ENCODE data around the gene AAK1. TPM values are rescaled to one million over a fixed set of nuclear protein-coding genes. Genes with fewer than 3 reads are reported as not detected.

Gene AAK1
- total and polyA plus RNA-seq, 2 of the 13 experiments (the other 11 are each of a cell fraction or from before 2014, with no cell fraction given) = 9.8 to 10.3 TPM

DNA sequence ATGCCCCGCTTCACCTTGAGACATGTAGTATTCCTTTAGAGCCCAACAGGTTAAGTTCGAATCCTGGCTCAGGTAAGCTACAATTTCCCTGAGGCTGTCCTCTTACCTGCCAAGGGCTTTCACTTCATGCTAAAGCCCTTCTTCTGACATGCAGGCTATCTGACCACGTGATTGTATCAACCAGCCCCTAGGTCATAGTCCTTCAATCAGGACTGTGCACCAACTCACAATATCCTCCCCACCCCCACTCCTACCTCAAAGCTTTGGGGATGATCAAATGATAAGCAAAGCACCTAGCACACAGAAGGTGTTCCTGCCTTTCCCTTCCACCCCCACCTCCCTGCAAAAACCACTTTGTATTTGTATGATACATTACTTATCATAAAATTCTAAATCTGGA is 78.9 kb downstream of the AAK1 start (continued):
- no peak for TF ChIP-seq ZNF790 (CRISPR knock-in tag; IDR thresholded peaks at IDR 0.05; ENCODE audit: borderline replicate concordance)

- Histone ChIP-seq H2AFZ (ENCODE audit: low read length) (no peak overlapping the region), H4K20me1 (ENCODE audit: insufficient read depth, low read length) (peaks cover 5% of the 10 kb centered on the region; the same call in 1 of the 2 replicates), H3K4me1 (ENCODE audit: insufficient read depth, low read length) (peaks cover 14% of the 10 kb centered on the region), H3K4me3 (replicated peaks in 1 of 3; ENCODE audit: insufficient read depth in 1 of 3, low read depth in 2 of 3, low read length in 3 of 3) (no peak overlapping the region), H3K36me3 (replicated peaks in 1 of 2; ENCODE audit: control insufficient read depth in 1 of 2, insufficient read depth in 2 of 2, low read length in 2 of 2) (no peaks in the 10 kb centered on the region), H3K9me3 (ENCODE audit: low read length) (no peaks in the 10 kb centered on the region), H3K27me3 (ENCODE audit: control insufficient read depth in 1 of 2, insufficient read depth in 2 of 2, low read length in 2 of 2) (no peaks in the 10 kb centered on the region), H3K4me2 (ENCODE audit: low read depth, low read length) (no peak overlapping the region), H3K9ac (ENCODE audit: insufficient read depth, low read depth, low read length) (no peak overlapping the region), H3K27ac (ENCODE audit: extremely low read length, insufficient read depth, low read length) (no peak overlapping the region), H3K79me2 (ENCODE audit: insufficient read depth, low read length) (no peaks in the 10 kb centered on the region)
- 96% methylated on average over 2 of the region's 2 CpGs for WGBS (ENCODE audit: low lambda C conversion rate)
- FAIRE-seq (no peak), ATAC-seq (no peak), DNase-seq (ENCODE audit: low spot score) (no peak)
- ChIA-PET CTCF (ENCODE audit: low intra/inter-chr PET ratio, low total read pairs) (no interaction called here), POLR2A (no interaction called here)
- in situ Hi-C loops (cut with HindIII; ENCODE audit: extremely low pct_ligation_motif_present, low pct_unique_long_range_greater_than_20kb) (loop anchor here (5.0 to 10.0 kb wide), 2 partner anchors 149 to 252 kb away; no protein-coding TSS in a partner anchor), intact Hi-C loops (cut with micrococcal nuclease; ENCODE audit: unreplicated experiment) (no loop called here)
- no peak for TF ChIP-seq ZFYVE20 (CRISPR knock-in tag; IDR thresholded peaks at IDR 0.05; ENCODE audit: borderline replicate concordance, low read depth)
- TF ChIP-seq ARHGAP35 (CRISPR knock-in tag; IDR thresholded peaks at IDR 0.05; ENCODE audit: borderline replicate concordance) = no peak
- no peak for TF ChIP-seq CHCHD3 (CRISPR knock-in tag; IDR thresholded peaks at IDR 0.05)
- TF ChIP-seq HOXA7 (CRISPR knock-in tag; IDR thresholded peaks at IDR 0.05) = no peak
- no peak for TF ChIP-seq ZNF251 (CRISPR knock-in tag; IDR thresholded peaks at IDR 0.05)
- no peak for TF ChIP-seq ZFP91 (CRISPR knock-in tag; IDR thresholded peaks at IDR 0.05; ENCODE audit: borderline replicate concordance)
- no peak for TF ChIP-seq SMAD1 (CRISPR knock-in tag; IDR thresholded peaks at IDR 0.05; ENCODE audit: borderline replicate concordance, low read depth)
- BruUV-seq (replicated peaks) = no TSS peak
These were observed 80.5 kb downstream of the AAK1 start for GRCh38 chr2:69563021-69563420.
